ENCODE measurements around the gene MTHFSD. TPM values are rescaled to one million over a fixed set of nuclear protein-coding genes. Genes with fewer than 3 reads are reported as not detected.

MTHFSD gene
- total RNA-seq, 2 donors from 2014 or later: 7.8 to 8.3 TPM

- Histone ChIP-seq H3K9me3 (no peaks in the 10 kb centered on the region), H3K36me3 (peaks cover 30% of the 10 kb centered on the region), H3K27me3 (no peaks in the 10 kb centered on the region), H3K27ac (no peak overlapping the region), H3K4me1 (no peaks in the 10 kb centered on the region), H3K4me3 (no peak overlapping the region)
- DNase-seq (ENCODE audit: low spot score): no peak
- TF ChIP-seq CTCF (IDR thresholded peaks at IDR 0.05): no peak
These were observed 8.9 kb downstream of the MTHFSD start for GRCh38 chr16:86545954-86546637.

GRCh38 chr16:86545481-86545880, 9.6 kb downstream of the MTHFSD start:
- Histone ChIP-seq H3K4me1 (no peaks in the 10 kb centered on the region), H3K27ac (no peak overlapping the region), H3K9me3 (no peaks in the 10 kb centered on the region), H3K36me3 (peaks cover 35% of the 10 kb centered on the region), H3K27me3 (no peaks in the 10 kb centered on the region), H3K4me3 (no peak overlapping the region)
- TF ChIP-seq CTCF (IDR thresholded peaks at IDR 0.05): no peak
- no peak for DNase-seq (ENCODE audit: low spot score)

- no peak for TF ChIP-seq CTCF (IDR thresholded peaks at IDR 0.05)
- DNase-seq (ENCODE audit: low spot score): no peak
- peaks cover 58% of the 10 kb centered on the region for H3K36me3 ChIP-seq
These were observed 12.0 kb downstream of the MTHFSD start for GRCh38 chr16:86542756-86543750.

GRCh38 chr16:86541560-86541959, 13.5 kb downstream of the MTHFSD start:
- peaks cover 64% of the 10 kb centered on the region for H3K36me3 ChIP-seq
- no peak for TF ChIP-seq CTCF (IDR thresholded peaks at IDR 0.05)

More at GRCh38 chr16:86542756-86543750, 12.0 kb downstream of the MTHFSD start:
- Histone ChIP-seq H3K4me1 (no peaks in the 10 kb centered on the region), H3K9me3 (no peaks in the 10 kb centered on the region), H3K27me3 (no peaks in the 10 kb centered on the region), H3K4me3 (no peak overlapping the region), H3K27ac (no peak overlapping the region)

GRCh38 chr16:86540894-86541293, 14.1 kb downstream of the MTHFSD start:
- H3K36me3 ChIP-seq: peaks cover 60% of the 10 kb centered on the region
- no peak overlapping the region for H3K27ac ChIP-seq
- no peak overlapping the region for H3K4me3 ChIP-seq
- H3K27me3 ChIP-seq: no peaks in the 10 kb centered on the region
- no peak for TF ChIP-seq CTCF (IDR thresholded peaks at IDR 0.05)
- H3K9me3 ChIP-seq: no peaks in the 10 kb centered on the region
- DNase-seq (ENCODE audit: low spot score): no peak
- H3K4me1 ChIP-seq: no peaks in the 10 kb centered on the region

More at GRCh38 chr16:86541560-86541959, 13.5 kb downstream of the MTHFSD start:
- H3K4me1 ChIP-seq: no peaks in the 10 kb centered on the region
- no peaks in the 10 kb centered on the region for H3K27me3 ChIP-seq
- H3K27ac ChIP-seq: no peak overlapping the region
- no peaks in the 10 kb centered on the region for H3K9me3 ChIP-seq
- DNase-seq (ENCODE audit: low spot score): no peak
- H3K4me3 ChIP-seq: no peak overlapping the region
